Stimulated activated naive CD8-positive, alpha-beta T cell treated with anti-CD3 and anti-CD28 coated beads, Interleukin-15, amount 100 ng/mL, for 72 hours (primary cell): ENCODE measurements around the gene NLRP5.
"Not testable (repeated sequence)": the region's sequence is repeated elsewhere in the genome, so short reads cannot be mapped to it uniquely, and the experiment has no call there.

Experiments used
- ATAC-seq: fragments of 150-1000 bp; cut with Tn5 transposase; 2 replicates; pipeline ENCODE4 v1.10.0; 2021; ENCODE audit warnings: mild to moderate bottlenecking, moderate library complexity
- DNase-seq, 2 donors: peaks; one replicate each; pipeline ENCODE4 v3.0.0; 2021 to 2022
- H3K27ac Mint-ChIP-seq, 2 donors: one replicate each; pipeline ENCODE4 v1.8.0; 2022; ENCODE audit warnings: mild to moderate bottlenecking in 2 of 2, mixed read lengths in 2 of 2, moderate library complexity in 2 of 2
- H3K27me3 Mint-ChIP-seq: one replicate; pipeline ENCODE4 v1.8.0; 2022; ENCODE audit warnings: mixed read lengths
- H3K4me1 Mint-ChIP-seq: one replicate; pipeline ENCODE4 v1.8.0; 2022; ENCODE audit warnings: mild to moderate bottlenecking, mixed read lengths
- H3K4me3 Mint-ChIP-seq, 2 donors: one replicate each; pipeline ENCODE4 v1.8.0; 2022; ENCODE audit warnings: mild to moderate bottlenecking in 2 of 2, mixed read lengths in 2 of 2, moderate library complexity in 1 of 2
- H3K9me3 Mint-ChIP-seq, 2 donors: one replicate each; pipeline ENCODE4 v1.8.0; 2022; ENCODE audit warnings: mixed read lengths in 2 of 2

NLRP5 gene

DNA sequence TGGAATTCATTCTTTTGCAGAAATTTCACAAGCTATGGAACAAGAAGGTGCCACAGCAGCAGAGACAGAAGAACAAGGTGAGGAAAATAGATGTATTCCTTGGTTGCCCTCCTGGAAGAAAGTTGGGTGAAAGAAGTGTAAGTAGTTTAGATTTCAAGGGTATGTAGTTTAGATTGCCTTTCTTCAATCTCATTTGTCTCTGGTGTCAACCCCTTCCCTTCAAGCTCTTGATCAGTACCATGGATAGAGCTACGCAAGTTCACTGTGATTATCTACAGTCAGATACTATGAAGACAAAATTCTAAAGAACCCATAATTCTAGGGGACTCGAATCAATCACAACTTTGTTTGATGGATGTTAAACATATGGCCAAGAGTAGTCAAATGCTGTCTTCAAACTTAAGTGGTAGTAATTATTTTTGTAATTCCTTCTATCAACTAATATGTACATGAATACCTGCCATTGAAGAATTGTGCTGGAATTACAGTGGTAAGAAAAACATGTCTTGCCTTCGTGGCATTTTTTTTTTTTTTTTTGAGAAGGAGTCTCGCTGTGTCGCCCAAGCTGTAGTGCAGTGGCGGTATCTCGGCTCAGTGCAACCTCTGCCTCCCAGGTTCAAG is 33.9 kb downstream of the NLRP5 start:
- ATAC-seq, H3K4me3 Mint-ChIP-seq, H3K27me3 Mint-ChIP-seq, H3K4me1 Mint-ChIP-seq, DNase-seq, H3K27ac Mint-ChIP-seq: not testable (repeated sequence)
- peaks cover 7 to 24% of the 10 kb centered on the region in 2 donors for H3K9me3 Mint-ChIP-seq

DNA sequence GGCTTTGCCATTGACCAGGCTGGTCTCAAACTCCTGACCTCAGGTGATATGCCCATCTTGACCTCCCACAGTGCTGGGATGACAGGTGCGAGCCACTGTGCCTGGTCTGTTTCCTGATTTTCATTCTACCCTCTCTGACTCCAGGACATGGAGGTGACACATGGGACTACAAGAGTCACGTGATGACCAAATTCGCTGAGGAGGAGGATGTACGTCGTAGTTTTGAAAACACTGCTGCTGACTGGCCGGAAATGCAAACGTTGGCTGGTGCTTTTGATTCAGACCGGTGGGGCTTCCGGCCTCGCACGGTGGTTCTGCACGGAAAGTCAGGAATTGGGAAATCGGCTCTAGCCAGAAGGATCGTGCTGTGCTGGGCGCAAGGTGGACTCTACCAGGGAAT is 40.2 kb downstream of the NLRP5 start:
- DNase-seq (no peak), ATAC-seq (no peak)
- Mint-ChIP-seq H3K9me3 (peaks cover 0 to 17% of the 10 kb centered on the region in 2 donors), H3K4me3 (no peak overlapping the region), H3K27me3 (no peaks in the 10 kb centered on the region), H3K4me1 (no peaks in the 10 kb centered on the region), H3K27ac (no peak overlapping the region)

DNA sequence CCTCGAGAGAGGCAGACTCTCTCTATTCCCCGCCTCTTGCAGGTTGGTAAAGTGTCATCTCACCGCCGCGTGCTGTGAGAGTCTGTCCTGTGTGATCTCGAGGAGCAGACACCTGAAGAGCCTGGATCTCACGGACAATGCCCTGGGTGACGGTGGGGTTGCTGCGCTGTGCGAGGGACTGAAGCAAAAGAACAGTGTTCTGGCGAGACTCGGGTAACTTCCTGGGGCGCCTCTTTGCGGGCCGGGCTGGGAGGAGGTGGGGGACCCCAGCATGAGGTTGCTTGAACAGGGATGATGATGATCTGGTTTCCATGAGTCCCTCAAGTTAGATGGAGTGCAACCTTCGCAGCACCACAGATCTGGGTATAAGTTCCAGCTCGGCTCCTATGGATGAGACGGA is 67.0 kb downstream of the NLRP5 start:
- Mint-ChIP-seq H3K4me1 (no peaks in the 10 kb centered on the region), H3K9me3 (no peaks in the 10 kb centered on the region), H3K4me3 (no peak overlapping the region), H3K27ac (peak overlapping the region in 1 of 2 donors; percentile 46), H3K27me3 (peaks cover 19% of the 10 kb centered on the region)
- no peak for ATAC-seq
- no peak for DNase-seq

DNA sequence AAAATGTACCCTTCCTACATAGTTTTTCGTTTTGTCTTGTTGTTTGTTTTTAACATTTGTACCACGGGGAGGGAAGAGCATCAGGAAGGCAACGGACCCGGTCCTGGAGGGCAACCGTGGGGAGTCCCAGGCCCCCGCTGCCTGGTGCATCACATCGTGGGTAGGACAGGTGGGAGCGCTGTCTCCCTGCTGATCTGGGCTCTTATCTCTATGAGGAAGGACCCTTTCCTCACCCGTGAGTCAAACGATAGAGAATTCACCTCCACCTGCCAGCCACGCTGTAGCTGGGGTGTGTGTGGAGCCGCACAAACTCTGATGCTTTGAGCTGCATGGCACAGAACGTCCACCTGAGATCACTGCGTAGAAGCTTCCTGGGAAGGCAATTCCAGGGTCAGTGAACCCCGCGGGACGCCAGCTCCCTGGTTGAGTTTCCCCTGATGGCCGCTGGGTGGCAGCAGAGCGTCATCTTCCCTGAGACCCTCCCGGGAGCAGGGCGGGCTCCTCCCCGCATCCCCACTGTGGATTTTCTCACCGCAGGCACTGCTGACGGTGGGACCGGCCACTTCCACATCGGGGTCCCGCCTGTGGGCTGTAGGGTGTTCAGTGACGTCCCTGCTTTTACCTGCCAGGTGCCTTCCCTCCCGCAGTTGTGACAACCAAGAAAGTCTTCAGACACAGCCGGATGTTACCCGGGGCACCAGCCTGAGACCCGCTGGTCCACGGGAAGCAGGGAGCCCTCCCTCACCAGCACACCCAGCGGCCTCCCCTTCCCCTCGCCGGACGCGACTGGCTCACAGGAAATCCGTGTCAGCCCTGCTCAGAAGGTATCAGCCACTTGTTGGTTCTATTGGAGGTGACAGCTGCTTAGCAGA is 79.8 kb downstream of the NLRP5 start:
- peak overlapping the region; percentile 56 to 72 for H3K4me3 Mint-ChIP-seq
- no peak overlapping the region for H3K27ac Mint-ChIP-seq
- DNase-seq, result peak; percentile 51 to 57
- H3K27me3 Mint-ChIP-seq, result peaks cover 38% of the 10 kb centered on the region
- ATAC-seq, result peak; percentile 72
- H3K9me3 Mint-ChIP-seq, result no peaks in the 10 kb centered on the region
- peaks cover 13% of the 10 kb centered on the region for H3K4me1 Mint-ChIP-seq

DNA sequence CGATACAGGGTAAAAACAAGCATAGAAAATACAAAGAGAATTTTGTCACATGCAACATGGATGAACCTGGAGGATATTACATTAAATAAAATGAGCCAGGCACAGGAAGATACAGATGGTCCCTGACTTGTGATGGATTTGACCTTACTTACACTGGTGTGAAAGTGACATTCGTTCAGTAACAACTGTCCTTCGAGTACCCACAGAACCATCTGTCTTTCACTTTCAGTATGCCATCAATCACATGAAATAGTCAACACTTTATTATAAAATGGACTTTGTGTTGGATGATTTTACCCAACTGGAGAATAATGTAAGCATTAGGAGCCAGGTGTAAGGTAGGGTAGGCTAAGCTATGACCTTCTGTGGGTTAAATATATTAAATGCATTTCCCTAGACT is 83.1 kb downstream of the NLRP5 start:
- DNase-seq (no peak), ATAC-seq (no peak)
- H3K4me1 Mint-ChIP-seq, result peaks cover 13% of the 10 kb centered on the region
- H3K9me3 Mint-ChIP-seq, result no peaks in the 10 kb centered on the region
- no peak overlapping the region for H3K27ac Mint-ChIP-seq
- no peak overlapping the region for H3K4me3 Mint-ChIP-seq
- H3K27me3 Mint-ChIP-seq, result peaks cover 16% of the 10 kb centered on the region

DNA sequence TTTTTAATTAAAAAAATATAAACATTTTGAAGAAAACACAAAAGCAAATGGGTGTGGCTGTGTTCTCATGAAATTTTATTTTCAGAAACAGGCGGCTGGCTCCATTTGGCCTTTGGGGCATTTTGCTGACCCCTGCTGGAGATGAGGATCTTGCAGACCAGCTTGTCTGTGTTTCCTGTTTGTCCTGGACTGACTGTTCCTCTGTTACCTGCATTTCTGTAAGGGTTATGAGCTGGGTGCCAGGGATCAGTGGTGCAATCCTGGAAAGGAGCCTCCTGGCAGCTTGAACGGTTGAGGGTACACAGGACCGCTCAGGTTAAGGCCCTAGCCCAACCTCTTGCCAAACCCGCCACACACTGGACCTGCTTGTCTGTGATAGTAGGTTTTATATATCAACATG is 84.6 kb downstream of the NLRP5 start:
- DNase-seq (no peak), ATAC-seq (no peak)
- Mint-ChIP-seq H3K27me3 (peaks cover 11% of the 10 kb centered on the region), H3K9me3 (no peaks in the 10 kb centered on the region), H3K4me3 (no peak overlapping the region), H3K27ac (no peak overlapping the region), H3K4me1 (peaks cover 10% of the 10 kb centered on the region)

DNA sequence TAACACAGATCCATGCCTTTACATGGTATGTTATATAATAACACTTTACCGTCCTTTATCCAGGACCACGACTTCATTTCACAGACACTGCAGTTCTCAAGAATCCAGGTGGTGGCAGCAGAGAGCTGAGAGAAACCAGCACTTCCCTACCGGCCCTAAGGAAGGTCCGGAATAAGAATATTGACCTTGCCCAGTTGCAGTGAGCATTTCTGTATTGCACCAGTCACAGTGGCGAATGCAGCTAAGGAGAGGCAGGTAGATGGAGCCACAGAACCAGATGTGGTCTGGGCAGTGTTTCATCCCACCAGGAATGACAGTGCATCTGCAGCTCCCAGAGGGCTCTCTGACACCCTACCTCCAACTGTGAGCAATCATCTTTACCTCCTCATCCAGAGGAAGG is 89.9 kb downstream of the NLRP5 start:
- H3K4me1 Mint-ChIP-seq, result peaks cover 10% of the 10 kb centered on the region
- H3K4me3 Mint-ChIP-seq, result no peak overlapping the region
- no peaks in the 10 kb centered on the region for H3K9me3 Mint-ChIP-seq
- no peak for ATAC-seq
- peak; percentile 13 to 32 for DNase-seq
- H3K27me3 Mint-ChIP-seq, result peaks cover 10% of the 10 kb centered on the region
- H3K27ac Mint-ChIP-seq, result no peak overlapping the region

DNA sequence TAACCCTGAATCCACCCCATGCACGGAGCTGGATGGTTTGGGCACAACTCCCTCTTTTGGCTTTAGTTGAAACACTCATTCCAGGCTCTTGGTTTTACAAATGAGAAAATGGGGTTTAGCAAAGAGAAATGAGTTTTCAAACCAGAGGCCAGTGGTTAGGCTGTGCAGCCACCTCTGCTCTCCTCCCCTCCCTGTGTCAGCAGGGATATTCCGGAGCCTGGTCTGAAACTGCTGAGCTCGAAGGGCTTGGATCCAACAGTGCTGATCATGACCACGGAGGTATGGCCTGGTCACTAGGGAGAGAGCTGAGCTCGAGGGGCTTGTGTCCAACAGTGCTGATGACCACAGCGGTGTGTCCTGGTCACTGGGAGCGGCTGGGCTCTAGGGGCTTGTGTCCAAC is 93.0 kb downstream of the NLRP5 start:
- Mint-ChIP-seq H3K4me1 (peaks cover 13% of the 10 kb centered on the region), H3K9me3 (no peaks in the 10 kb centered on the region), H3K27me3 (peaks cover 18% of the 10 kb centered on the region), H3K27ac (no peak overlapping the region), H3K4me3 (no peak overlapping the region)
- DNase-seq, result no peak
- ATAC-seq, result no peak

DNA sequence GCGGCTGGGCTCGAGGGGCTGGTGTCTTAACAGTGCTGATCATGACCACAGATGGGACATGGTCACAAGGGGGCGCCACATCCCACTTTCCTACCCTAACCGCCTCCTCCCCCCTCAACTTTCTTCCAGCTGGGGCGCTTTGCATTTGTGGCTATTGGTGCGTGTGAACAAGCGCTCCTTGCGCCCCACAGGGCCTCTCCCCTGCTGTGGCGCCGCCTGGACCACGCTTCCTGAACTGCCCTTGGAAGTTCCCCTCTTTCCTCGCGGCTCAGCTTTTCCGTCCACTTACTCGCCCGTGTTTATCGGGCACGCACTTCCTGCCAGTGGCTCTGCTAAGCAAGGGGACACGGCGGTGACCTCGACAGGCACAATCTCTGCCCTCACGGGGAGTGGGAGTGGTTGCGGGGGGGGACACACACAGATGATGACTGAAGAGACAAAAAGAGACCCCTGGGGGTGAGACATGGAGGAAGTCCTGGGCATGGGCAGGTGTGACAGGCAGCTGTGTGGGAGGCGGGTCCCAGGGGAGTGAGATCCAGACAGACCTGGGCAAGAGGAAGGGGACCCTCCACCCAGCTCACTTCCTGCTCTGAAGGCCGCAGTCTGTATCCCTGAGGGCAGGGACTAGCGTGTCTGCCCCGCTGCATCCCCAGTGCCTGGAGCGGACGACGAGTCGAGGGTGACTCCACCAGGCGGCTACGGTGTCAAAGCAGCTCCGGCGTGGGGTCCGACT is 94.3 kb downstream of the NLRP5 start:
- H3K27ac Mint-ChIP-seq, result no peak overlapping the region

DNA sequence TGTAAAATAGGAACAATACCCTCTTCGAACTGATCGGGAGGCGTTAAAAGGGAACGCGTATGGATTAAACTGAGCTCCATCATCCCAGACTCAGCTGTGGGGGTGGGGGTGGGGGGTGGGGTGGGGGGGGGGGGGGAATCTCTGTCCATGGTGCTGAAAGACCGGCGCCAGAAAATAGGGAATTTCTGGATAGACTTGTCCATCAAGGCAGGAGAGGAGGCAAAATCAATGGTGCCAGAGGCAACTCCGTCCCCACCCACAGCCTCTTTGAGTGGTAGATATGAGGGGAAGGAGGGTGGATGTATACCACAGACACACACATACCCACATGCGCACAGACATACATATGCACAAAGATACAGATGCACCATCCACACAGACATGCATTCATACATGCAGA is 97.1 kb downstream of the NLRP5 start:
- ATAC-seq (no peak), DNase-seq (no peak)
- Mint-ChIP-seq H3K27ac (no peak overlapping the region), H3K4me3 (no peak overlapping the region), H3K9me3 (no peaks in the 10 kb centered on the region), H3K4me1 (peaks cover 22% of the 10 kb centered on the region), H3K27me3 (peaks cover 18% of the 10 kb centered on the region)

More for the DNA sequence above, 94.3 kb downstream of the NLRP5 start:
- peaks cover 16% of the 10 kb centered on the region for H3K4me1 Mint-ChIP-seq
- no peaks in the 10 kb centered on the region for H3K9me3 Mint-ChIP-seq
- H3K27me3 Mint-ChIP-seq, result peaks cover 18% of the 10 kb centered on the region
- ATAC-seq (peak; percentile 78), DNase-seq (peak; percentile 71)
- H3K4me3 Mint-ChIP-seq, result peak overlapping the region; percentile 69 to 82

DNA sequence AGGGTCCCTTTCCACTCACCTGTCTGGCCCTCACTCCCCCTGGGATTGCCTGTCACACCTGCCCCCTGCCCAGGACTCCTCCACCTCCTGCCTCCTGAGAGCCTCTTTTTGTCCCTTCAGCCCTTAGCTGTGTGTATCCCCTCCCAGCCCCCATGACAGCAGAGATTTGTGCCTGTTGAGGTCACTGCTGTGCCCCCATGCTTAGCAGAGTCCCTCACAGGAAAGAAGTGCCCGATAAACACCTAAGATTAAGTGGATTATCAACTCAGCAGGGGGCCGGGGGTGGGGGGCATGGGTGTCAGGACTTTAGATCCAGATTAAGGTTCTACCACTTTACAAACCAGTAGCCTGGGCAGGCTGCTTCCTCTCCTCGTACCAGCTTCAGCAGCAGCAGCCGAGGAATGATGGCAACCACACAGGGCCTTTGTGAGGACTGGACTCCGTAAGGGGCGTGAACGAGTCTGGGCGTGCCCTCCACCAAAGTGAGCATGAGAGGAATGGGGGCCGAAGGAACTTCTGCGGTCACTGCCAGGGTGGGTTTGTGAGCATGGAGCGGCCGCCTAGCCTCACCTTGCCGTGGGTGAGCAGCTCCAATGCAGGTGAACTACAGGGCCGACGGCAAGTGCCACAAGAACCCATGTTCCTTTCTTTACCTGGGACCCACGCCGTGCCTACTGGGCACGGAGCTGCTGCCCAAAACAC is 98.4 kb downstream of the NLRP5 start:
- ATAC-seq (no peak), DNase-seq (no peak)
- Mint-ChIP-seq H3K9me3 (no peaks in the 10 kb centered on the region), H3K4me1 (peaks cover 22% of the 10 kb centered on the region), H3K27me3 (peaks cover 18% of the 10 kb centered on the region), H3K27ac (peak overlapping the region in 1 of 2 donors; percentile 82), H3K4me3 (no peak overlapping the region)

DNA sequence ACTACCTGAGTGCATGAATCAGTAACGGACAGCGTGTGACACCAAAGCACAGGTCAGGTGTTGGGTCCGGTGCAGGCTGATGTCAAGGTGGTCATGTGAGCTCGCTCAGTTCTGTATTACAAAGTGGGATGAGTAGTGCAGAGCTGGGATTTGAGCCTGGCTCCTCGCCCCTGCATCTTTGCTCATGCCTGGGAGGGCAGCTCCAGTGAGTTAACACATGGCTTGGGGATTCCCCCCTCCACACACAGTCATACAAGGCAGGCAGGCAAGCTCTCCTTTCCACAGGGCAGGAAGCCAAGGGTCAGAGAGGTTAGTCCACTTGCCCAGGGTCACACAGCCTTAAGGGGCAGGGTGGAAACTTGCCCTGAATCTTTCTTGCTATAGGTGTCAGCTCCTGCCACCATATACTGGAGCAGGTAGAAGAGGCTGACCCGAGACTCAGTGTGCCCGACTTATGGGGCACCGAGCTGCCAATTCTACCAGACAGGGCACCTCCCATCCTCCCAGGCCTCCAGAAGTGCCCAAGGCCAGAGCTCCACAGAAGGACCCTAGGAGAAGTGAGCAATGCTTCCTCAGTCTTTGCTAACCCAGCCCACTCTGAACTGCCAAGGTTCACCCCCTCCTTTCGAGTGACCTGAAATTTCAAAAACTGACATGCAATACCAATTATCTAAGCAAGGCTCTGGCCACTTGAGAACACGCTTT is 99.1 kb downstream of the NLRP5 start:
- no peaks in the 10 kb centered on the region for H3K9me3 Mint-ChIP-seq
- H3K27me3 Mint-ChIP-seq, result peaks cover 15% of the 10 kb centered on the region
- H3K27ac Mint-ChIP-seq, result peak overlapping the region in 1 of 2 donors; percentile 48
- ATAC-seq (peak; percentile 38), DNase-seq (no peak)
- peaks cover 20% of the 10 kb centered on the region for H3K4me1 Mint-ChIP-seq
- H3K4me3 Mint-ChIP-seq, result no peak overlapping the region

DNA sequence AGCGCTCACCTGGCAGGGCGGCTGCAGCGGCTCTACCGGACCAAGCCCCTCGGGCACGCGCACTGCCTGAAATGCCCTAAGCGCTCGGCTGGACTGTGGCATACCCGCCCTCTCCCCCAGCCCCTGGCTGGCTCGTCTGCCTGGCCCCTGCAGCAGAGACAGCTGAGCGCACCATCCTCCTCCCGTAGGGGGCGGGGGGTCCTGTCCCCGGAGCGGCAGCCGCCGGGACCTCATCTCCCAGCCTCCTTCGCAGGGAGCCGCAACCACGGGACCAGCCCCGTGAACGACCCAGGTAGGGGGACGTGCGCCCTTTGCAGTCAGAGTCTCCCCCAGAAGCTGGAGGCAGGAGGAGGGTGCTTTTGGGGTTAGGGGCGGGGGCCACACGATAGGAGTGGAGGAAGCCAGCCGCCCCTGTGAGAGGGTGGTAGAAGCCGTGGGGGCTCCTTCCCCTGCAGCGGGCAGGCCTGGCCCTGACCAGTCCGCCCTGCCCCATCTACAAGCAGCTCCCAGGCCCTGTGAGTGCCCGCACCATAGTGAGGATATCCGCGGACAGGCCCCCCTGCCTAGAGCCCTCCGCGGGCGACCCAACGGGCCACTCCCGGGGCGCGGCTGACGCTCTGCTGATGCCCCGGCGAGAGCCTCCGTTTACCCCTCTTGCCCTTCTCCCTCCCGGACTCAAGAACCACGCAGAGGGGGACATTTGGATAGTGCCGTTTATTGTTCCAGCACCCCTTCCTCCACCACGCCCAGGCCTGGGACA is 100.3 kb downstream of the NLRP5 start:
- H3K27me3 Mint-ChIP-seq, result peaks cover 4% of the 10 kb centered on the region
- no peak for DNase-seq
- no peak for ATAC-seq
- no peak overlapping the region for H3K4me3 Mint-ChIP-seq
- H3K9me3 Mint-ChIP-seq, result no peaks in the 10 kb centered on the region
- peaks cover 9% of the 10 kb centered on the region for H3K4me1 Mint-ChIP-seq
- H3K27ac Mint-ChIP-seq, result no peak overlapping the region
